GF-D8 (cell line): ENCODE data around the gene EPN2.

ENCODE experiments used
- DNase-seq: peaks from one replicate; lab custom pipeline; 2025; lab: John Stamatoyannopoulos, UW

Gene EPN2

GRCh38 chr17:19311421-19312215, 74.5 kb downstream of the EPN2 start:
- no peak for DNase-seq

GRCh38 chr17:19312406-19312805, 75.2 kb downstream of the EPN2 start:
- no peak for DNase-seq

DNA sequence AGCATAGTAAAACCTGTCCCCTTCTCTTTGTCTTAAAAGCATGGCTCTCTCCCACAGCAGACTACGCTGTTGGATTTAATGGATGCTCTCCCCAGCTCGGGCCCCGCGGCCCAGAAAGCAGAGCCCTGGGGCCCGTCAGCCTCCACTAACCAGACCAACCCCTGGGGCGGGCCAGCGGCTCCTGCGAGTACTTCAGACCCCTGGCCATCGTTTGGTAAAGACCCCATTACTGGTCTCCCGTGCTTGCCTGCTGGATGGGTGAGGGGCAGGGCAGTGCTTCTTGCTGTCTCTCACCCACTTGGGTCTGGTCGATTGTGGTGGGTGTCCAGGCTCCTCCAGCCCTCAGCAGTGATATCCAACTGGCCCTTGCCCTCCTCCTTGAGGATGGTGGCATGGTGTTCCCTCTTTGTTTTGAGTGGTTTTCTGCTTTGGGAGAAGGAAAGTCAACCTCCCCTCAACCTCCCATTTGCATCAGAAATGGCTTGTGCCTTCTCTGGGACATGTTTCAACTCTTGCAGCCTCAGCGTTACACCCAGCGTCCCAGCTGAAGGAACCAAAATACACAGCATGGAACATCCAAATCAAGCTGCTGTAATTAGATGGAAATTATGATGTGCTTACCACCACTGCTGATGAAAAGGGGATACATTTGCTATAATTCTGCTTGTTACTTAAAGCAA, 76.0 kb downstream of the EPN2 start:
- no peak for DNase-seq

- no peak for DNase-seq
Measured at GRCh38 chr17:19313746-19314651, 76.8 kb downstream of the EPN2 start.

DNA sequence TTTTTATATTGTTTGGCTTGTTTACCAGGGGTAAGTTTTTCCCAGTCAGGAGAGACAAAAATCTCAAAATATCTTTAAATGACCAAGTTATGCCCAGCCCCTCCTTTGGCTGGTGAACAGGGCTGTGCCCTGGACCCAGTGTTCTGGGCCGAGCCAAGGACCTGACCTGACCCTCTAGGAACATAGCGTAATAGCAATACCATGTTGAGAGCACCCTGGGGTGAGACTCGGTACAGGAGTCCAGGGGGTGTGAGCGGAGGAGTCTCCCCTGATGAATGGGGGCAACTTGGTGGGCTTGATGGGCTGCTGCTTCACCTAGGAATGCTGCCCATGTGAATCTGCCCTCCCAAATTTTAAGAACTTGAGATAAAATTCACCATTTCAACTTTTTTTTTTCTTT, 77.9 kb downstream of the EPN2 start:
- no peak for DNase-seq

DNA sequence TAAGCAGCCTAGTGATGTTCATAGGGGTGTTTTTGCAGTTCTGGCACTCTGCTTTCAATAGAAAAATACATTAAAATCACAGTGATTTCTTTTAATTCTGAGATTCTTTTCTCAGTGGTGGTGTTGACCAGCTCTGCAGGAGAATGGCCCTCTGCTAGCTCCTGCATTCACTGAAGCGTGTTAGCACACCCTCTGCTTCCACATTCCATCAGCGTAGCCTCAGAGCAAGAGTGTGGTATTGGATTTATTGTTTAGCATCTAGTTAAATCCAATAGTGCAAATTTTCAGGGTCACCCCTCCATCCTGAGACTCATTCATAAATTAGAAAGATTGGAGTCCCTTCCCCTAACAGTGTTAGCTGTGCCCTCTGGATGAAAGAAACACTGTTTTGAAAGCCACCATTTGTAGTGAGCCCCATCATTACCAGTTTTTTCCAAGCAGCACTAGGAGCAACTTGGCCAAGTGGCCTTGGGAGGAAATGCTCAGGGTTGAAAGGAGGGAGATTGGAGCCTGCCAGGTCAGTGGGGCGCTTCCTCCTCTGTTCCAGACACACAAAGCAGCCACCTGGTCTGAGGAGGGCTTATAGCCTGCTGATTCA, 79.7 kb downstream of the EPN2 start:
- no peak for DNase-seq

DNA sequence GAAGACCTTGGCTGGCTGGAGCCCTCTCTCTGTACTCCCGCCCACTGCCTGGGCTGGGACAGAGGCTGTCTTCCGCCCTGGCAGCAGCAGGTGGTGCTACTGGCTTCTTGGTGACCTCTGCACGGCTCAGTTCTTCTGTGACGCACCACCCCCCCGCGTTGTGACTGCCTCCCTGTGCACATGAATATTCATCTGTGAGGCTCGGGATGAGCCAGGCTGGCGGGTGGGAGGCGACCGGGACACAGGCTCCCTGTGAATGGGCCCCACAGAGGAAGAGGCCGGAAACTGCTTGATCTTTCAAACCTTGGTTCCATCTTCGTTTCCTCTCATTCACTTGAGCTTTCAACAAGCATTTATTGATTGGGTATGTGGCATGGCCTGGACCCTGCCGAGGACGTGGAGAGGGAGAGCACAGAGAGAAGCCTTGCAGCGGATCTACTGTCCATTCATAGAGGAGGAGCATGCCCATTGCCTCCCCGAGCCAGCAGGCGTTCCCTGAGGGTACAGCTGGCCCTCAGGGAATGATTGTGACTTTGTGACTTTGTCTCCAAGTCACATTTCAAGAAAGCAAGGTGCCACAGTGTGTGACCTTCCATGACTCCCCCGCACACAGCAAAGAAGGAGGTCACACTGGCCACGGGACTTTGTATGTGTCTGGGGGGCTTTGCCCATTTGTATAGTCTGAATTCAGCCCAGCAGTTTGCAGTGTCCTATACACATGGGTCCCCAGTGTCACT, 80.4 kb downstream of the EPN2 start:
- no peak for DNase-seq

- DNase-seq: no peak
Measured at GRCh38 chr17:19318611-19319010, 81.4 kb downstream of the EPN2 start.

DNA sequence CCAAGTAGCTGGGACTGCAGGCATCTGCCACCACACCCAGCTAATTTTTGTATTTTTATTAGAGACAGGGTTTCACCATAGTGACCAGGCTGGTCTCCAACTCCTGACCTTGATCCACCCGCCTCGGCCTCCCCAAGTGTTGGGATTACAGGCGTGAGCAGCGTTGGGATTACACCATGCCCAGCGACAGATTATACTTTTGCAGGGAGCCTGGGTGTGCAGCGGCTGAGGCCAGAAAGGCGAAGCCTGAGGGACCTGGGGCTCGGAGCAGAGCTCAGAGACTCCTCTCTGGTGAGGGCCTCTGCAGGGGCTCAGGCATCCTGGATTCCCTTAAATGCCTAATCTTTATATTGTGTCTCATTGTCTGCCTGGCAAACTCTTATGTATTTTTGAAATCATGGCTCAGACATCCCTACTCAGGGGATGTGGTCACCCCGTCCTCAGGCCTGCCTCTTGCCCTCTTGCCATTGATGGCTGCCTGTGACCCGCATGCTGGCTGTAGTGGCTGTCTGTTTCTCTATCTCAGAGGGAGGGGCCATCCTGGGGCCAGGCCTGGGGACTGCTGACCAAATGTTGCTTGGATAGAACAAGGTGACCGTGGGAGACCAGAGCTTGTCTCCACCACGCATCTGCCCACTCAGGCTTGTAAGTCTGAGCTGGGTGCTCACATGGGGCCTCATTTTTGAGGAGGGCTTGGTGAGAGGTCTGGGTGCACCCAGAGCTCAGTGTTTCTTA, 82.8 kb downstream of the EPN2 start:
- DNase-seq: no peak

GRCh38 chr17:19320876-19321275, 83.7 kb downstream of the EPN2 start:
- DNase-seq: no peak

- DNase-seq: no peak
Measured at GRCh38 chr17:19321481-19322128, 84.4 kb downstream of the EPN2 start.

- no peak for DNase-seq
Measured at GRCh38 chr17:19322129-19322505, 85.0 kb downstream of the EPN2 start.

- no peak for DNase-seq
Measured at GRCh38 chr17:19322861-19323260, 85.7 kb downstream of the EPN2 start.

GRCh38 chr17:19325542-19325941, 88.4 kb downstream of the EPN2 start:
- no peak for DNase-seq

GRCh38 chr17:19327031-19327783, 90.0 kb downstream of the EPN2 start:
- DNase-seq: no peak

DNA sequence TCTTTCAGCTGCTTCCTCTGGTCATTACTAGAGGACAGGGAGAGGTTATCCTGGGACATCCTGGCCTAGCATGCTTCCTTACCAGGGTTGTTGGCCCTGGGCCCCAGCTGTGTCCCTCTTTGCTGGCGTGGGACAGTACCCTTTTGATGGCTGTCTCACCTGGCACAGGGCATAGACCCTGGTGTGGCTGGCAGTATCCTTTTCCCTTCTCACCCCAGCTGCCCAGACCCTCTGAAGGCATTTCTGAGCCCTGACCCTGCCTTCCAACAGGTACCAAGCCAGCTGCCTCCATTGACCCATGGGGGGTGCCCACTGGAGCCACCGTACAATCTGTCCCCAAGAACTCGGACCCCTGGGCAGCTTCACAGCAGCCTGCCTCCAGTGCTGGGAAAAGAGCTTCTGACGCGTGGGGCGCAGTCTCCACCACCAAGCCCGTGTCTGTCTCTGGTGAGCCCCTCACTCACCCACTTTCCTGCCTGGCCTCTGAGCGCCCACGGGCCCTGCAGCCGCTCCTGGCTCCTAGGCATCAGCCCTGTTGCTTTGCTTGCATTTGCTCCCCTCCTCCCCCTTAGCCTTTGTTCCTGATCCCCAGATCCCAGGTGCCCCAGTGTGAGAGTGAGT, 91.4 kb downstream of the EPN2 start:
- no peak for DNase-seq

GRCh38 chr17:19329136-19329535, 92.0 kb downstream of the EPN2 start:
- no peak for DNase-seq

DNA sequence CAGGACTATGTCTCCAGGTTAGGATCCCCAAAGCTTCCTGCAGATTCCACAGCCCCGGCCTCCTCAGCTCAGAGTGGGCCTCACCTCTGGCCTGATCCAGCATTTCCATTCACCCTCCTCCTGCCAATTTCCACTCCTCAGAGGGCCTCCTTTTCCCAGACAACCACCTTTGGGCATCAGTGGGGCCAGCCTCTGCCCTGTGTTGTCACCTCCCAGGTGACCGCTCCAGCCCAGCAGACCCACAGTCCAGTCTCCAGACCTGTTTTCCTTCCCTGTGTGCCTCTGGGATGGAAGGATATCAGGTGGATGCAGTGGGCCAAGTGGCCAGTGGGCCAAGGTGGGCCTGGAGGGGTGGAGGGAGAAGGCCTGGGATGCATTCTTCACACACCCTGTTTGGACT, 92.7 kb downstream of the EPN2 start:
- no peak for DNase-seq

DNA sequence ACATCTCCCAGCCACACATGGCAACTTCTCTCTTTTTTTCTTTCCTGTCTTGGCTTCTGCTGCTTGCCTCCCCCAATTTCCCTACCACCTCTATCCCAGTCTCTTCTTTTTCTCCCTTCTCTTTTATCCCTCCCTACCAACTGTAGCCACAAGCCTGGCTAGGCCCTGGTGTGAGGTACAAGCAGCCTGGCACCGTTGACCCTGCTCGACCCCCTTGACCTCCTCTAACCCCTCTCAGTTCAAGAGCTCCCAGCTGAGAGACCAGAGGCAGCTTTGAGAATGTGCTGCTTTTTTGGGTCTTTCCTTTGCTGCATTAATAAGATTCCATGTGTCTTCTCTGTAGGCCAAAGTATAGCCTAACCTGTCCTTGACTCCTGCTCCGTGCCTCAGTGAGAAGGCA, 93.1 kb downstream of the EPN2 start:
- DNase-seq: no peak
